ENCODE measurements around the gene CBARP.

The CBARP gene

DNA sequence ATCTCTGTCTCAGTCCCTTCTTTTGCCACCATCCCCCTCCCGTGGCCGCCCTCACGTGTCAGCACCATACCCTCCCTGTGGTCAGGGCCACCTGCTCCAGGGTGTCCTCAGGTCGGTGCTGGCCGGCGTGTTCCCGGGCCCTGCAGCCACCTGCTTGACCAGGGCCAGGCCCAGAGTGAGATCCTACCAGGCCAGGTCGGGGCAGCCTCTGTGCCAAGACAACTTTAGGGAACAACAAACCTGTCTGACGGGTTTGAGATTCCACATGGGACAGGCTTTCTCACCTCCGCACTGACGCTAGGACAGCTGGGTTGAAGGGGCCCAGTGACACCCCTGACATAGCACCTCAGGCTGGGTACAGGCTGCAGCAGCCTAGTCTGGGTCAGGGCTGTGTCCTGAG lies 56.2 kb downstream of the CBARP start:
- Histone ChIP-seq H3K9ac (ENCODE audit: low read length) (peak overlapping the region; percentile 33), H3K4me1 (ENCODE audit: control insufficient read depth, insufficient read depth, low read length) (peaks cover 47% of the 10 kb centered on the region), H3K36me3 (ENCODE audit: control insufficient read depth, insufficient read depth, low read length) (no peaks in the 10 kb centered on the region), H3K4me3 (ENCODE audit: low read length) (no peak overlapping the region), H3K27me3 (ENCODE audit: control insufficient read depth, insufficient read depth, low read length) (no peaks in the 10 kb centered on the region), H3K9me3 (ENCODE audit: control insufficient read depth, low read length) (no peaks in the 10 kb centered on the region)

All from mucosa of stomach (tissue), 1 donor.